ENCODE data around the gene ISLR.

- TF ChIP-seq ZNF24 (tag by site-specific recombination; IDR thresholded peaks at IDR 0.05), result no peak
- no peak for TF ChIP-seq CTCF (tag by site-specific recombination; IDR thresholded peaks at IDR 0.05)
- TF ChIP-seq ZNF670 (tag by site-specific recombination; IDR thresholded peaks at IDR 0.05; ENCODE audit: low read depth), result no peak
Measured at GRCh38 chr15:74176262-74177214, 3.0 kb downstream of the ISLR start.

All from HEK293 (cell line).